OCI-LY3 (cell line): ENCODE data around the gene CERCAM.

Experiments
- EZH2phosphoT487 ChIP-seq: fragments of 200-600 bp; shearing (Covaris generic); IDR thresholded peaks from 2 replicates; pipeline ENCODE4 v1.6.1; 2018; ENCODE audit warnings: antibody characterized with exemption, mixed run types, low read depth
- TF ChIP-seq, protein P1 (sequence below): fragments of 200-600, 300-600 bp; sonication (generic); IDR thresholded peaks from 2 replicates; pipeline ENCODE4 v1.5.1; 2014; ENCODE audit warnings: antibody characterized with exemption, low read length, low read depth

DNA sequence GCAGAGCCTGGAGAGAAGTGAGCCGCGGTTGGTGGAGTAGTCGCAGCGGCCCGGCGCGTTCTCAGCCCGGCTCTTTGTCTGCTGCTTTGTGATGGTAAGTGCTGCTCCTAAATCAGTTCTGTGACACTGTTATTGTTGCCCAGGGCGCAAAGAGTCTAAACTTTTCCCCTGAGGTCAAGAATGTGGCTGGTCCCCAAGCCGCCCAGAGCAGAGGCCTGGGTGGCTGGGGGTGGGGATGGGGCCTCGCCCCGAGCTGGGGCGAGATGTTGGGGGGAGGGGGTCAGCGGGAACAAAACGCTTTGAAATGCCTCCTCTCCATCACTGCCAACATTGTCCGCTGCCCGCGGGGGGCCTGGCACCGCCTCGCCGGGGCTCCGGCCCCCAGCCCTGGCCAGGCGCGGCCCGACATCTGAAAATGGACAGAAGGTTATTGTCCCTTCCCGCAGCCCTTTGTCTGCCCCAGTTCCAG is 11.7 kb upstream of the CERCAM start:
- TF ChIP-seq, protein P1, sequence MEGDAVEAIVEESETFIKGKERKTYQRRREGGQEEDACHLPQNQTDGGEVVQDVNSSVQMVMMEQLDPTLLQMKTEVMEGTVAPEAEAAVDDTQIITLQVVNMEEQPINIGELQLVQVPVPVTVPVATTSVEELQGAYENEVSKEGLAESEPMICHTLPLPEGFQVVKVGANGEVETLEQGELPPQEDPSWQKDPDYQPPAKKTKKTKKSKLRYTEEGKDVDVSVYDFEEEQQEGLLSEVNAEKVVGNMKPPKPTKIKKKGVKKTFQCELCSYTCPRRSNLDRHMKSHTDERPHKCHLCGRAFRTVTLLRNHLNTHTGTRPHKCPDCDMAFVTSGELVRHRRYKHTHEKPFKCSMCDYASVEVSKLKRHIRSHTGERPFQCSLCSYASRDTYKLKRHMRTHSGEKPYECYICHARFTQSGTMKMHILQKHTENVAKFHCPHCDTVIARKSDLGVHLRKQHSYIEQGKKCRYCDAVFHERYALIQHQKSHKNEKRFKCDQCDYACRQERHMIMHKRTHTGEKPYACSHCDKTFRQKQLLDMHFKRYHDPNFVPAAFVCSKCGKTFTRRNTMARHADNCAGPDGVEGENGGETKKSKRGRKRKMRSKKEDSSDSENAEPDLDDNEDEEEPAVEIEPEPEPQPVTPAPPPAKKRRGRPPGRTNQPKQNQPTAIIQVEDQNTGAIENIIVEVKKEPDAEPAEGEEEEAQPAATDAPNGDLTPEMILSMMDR, result no peak
- no peak for TF ChIP-seq EZH2phosphoT487
